ENCODE results near the gene NCOR2. TPM values are rescaled to one million over a fixed set of nuclear protein-coding genes. Genes with fewer than 3 reads are reported as not detected.
A peak's percentile ranks its signal among the peaks of the same experiment; 100 is the strongest.

NCOR2 gene
- total RNA-seq, 3 donors from 2014 or later (not counting 1 experiment from before 2014, with no cell fraction given), result 109 to 126 (median 125) TPM

DNA sequence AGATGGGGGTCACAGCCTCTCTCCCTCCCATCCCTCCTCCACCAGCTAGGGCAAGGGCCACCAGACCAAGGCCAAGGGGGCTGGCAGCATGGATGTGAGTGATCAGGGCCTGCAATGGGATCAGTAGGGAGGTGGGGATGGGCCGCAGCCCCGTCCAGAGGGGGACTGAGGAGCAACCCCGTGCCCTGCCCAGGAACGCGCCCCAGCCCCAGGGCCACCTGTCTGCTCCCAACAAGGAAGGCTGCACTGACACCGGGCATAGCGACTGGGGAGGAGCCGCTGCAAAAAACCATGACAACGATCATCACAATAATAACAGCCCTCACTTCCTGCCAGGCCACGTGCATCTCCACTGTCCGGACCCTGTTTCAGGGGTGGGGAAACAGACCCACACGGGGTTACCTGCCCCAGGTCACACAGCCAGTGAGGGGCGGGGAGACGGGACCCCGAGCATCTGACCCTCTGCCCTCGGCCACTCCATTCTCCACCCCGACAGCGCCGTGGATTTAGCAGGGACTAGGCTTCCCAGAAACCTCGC is 24.3 kb downstream of the NCOR2 start:
- TF ChIP-seq, protein P1, sequence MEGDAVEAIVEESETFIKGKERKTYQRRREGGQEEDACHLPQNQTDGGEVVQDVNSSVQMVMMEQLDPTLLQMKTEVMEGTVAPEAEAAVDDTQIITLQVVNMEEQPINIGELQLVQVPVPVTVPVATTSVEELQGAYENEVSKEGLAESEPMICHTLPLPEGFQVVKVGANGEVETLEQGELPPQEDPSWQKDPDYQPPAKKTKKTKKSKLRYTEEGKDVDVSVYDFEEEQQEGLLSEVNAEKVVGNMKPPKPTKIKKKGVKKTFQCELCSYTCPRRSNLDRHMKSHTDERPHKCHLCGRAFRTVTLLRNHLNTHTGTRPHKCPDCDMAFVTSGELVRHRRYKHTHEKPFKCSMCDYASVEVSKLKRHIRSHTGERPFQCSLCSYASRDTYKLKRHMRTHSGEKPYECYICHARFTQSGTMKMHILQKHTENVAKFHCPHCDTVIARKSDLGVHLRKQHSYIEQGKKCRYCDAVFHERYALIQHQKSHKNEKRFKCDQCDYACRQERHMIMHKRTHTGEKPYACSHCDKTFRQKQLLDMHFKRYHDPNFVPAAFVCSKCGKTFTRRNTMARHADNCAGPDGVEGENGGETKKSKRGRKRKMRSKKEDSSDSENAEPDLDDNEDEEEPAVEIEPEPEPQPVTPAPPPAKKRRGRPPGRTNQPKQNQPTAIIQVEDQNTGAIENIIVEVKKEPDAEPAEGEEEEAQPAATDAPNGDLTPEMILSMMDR (IDR thresholded peaks at IDR 0.05), result no peak
- Histone ChIP-seq H3K27me3 (ENCODE audit: control insufficient read depth, insufficient read depth, low read length) (no peaks in the 10 kb centered on the region), H3K9me3 (ENCODE audit: control insufficient read depth, insufficient read depth, low read length) (no peaks in the 10 kb centered on the region), H3K4me1 (ENCODE audit: control insufficient read depth, insufficient read depth, low read length) (peaks cover 66% of the 10 kb centered on the region), H3K4me3 (ENCODE audit: low read length) (no peak overlapping the region), H3K36me3 (ENCODE audit: control insufficient read depth, insufficient read depth, low read length) (no peaks in the 10 kb centered on the region), H3K27ac (ENCODE audit: low read length) (peak overlapping the region; percentile 23)
- Mint-ChIP-seq H3K27me3 (ENCODE audit: low read depth in 2 of 2) (no peaks in the 10 kb centered on the region), H3K9me3 (no peaks in the 10 kb centered on the region), H3K4me1 (peaks cover 25 to 50% of the 10 kb centered on the region in 2 donors), H3K36me3 (no peaks in the 10 kb centered on the region), H3K27ac (peak overlapping the region in 1 of 2 donors; percentile 57), H3K4me3 (no peak overlapping the region)
- intact Hi-C loops (cut with micrococcal nuclease), result no loop called here
- DNase-seq (peak in 1 of 2 donors; percentile 56), ATAC-seq (peak; percentile 36 to 74 (median 65))
- WGBS (ENCODE audit: insufficient coverage), result 55% methylated on average over 20 of the region's 20 CpGs

DNA sequence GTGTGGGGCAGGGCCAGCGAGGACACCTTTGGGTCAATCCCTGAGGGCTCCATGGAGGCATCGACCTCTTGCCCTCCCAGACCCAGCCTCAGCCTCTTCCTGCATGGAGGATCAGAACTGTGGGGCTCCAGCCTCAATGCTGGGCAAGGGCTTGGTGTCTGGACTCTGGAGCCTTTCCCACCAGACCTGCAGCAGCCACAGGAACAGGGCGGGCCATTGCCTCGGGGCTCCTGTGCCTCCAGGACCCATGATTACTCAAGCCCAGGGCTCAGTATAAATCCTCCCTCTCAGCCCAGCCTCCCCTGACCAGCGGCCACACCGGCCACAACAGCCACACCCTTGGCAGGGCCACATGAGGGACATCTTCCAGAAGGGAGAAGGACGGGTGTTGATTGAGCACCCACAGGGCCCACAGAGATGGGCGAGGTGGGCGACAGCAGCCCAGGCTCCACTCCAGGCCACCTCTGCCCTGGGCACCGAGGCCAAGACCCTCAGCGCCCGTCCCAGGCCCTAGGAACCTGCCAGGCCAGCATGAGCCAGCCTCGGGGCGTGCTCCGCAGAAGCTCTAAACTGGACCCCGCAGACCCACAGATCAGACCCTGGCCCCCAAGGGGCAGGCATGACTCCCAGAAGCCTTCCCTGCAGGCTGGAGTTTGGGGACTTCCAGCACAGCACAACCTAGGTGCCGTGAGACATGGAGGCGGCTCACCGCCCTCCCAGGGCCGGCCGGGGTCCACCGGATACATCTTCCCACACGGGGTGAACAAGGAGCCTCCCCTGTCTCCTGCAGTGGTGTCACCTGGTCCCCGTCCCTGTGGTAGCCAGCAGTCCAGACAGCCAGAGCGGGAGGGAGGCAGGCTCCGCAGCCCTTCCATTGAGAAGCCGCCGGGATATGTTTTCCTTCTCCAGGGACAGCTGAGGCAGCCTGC is 25.1 kb downstream of the NCOR2 start:
- Histone ChIP-seq H3K4me1 (ENCODE audit: control insufficient read depth, insufficient read depth, low read length) (peaks cover 66% of the 10 kb centered on the region), H3K36me3 (ENCODE audit: control insufficient read depth, insufficient read depth, low read length) (no peaks in the 10 kb centered on the region), H3K27ac (ENCODE audit: low read length) (no peak overlapping the region), H3K27me3 (ENCODE audit: control insufficient read depth, insufficient read depth, low read length) (no peaks in the 10 kb centered on the region), H3K4me3 (ENCODE audit: low read length) (no peak overlapping the region), H3K9me3 (ENCODE audit: control insufficient read depth, insufficient read depth, low read length) (no peaks in the 10 kb centered on the region)
- Mint-ChIP-seq H3K4me1 (peaks cover 26 to 52% of the 10 kb centered on the region in 2 donors), H3K36me3 (no peaks in the 10 kb centered on the region), H3K4me3 (no peak overlapping the region), H3K27ac (no peak overlapping the region), H3K9me3 (no peaks in the 10 kb centered on the region), H3K27me3 (ENCODE audit: low read depth in 2 of 2) (no peaks in the 10 kb centered on the region)
- 93% methylated on average over 28 of the region's 28 CpGs for WGBS (ENCODE audit: insufficient coverage)
- ATAC-seq, result no peak
- DNase-seq, result no peak
- intact Hi-C loops (cut with micrococcal nuclease), result no loop called here
- TF ChIP-seq, protein P1 (IDR thresholded peaks at IDR 0.05), result no peak

DNA sequence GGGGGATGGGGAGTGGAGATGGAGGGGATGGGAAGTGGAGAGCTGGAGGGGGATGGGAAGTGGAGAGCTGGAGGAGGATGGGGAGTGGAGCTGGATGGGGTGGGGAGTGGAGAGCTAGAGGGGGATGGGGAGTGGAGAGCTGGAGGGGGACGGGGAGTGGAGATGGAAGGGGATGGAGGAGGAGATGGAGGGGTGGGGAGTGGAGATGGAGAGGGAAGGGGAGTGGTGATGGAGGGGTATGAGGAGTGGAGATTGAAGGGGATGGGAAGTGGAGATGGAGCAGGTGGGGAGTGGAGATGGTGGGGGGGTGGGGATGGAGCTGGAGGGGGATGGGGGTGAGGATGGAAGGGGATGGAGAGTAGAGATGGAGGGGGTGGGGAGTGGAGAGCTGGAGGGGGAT is 26.1 kb downstream of the NCOR2 start:
- DNase-seq, result no peak
- Histone ChIP-seq H3K27me3 (ENCODE audit: control insufficient read depth, insufficient read depth, low read length) (no peaks in the 10 kb centered on the region), H3K4me1 (ENCODE audit: control insufficient read depth, insufficient read depth, low read length) (peaks cover 64% of the 10 kb centered on the region), H3K9me3 (ENCODE audit: control insufficient read depth, insufficient read depth, low read length) (no peaks in the 10 kb centered on the region), H3K27ac (ENCODE audit: low read length) (no peak overlapping the region), H3K4me3 (ENCODE audit: low read length) (no peak overlapping the region), H3K36me3 (ENCODE audit: control insufficient read depth, insufficient read depth, low read length) (no peaks in the 10 kb centered on the region)
- ATAC-seq, result no peak
- 100% methylated on average over 1 of the region's 1 CpG for WGBS (ENCODE audit: insufficient coverage)
- Mint-ChIP-seq H3K36me3 (no peaks in the 10 kb centered on the region), H3K9me3 (no peaks in the 10 kb centered on the region), H3K4me1 (peaks cover 33 to 60% of the 10 kb centered on the region in 2 donors), H3K27ac (no peak overlapping the region), H3K27me3 (ENCODE audit: low read depth in 2 of 2) (no peaks in the 10 kb centered on the region), H3K4me3 (no peak overlapping the region)
- intact Hi-C loops (cut with micrococcal nuclease), result no loop called here
- TF ChIP-seq, protein P1 (IDR thresholded peaks at IDR 0.05), result no peak
